HepG2 (cell line): ENCODE measurements around the gene EPHA6. TPM values are rescaled to one million over a fixed set of nuclear protein-coding genes. Genes with fewer than 3 reads are reported as not detected.

ENCODE experiments used
- ATAC-seq: fragments of 200-7000 bp; cut with Tn5 transposase; 3 replicates; pipeline ENCODE4 v1.9.1; 2020; ENCODE audit warnings: mild to moderate bottlenecking, moderate library complexity
- BruUV-seq: library from RNA; stranded (reverse); fragments of 400-500 nt; replicated peaks from 2 replicates; lab custom pipeline; 2021; lab: Mats Ljungman, UMichigan
- CTCF ChIA-PET: fragments of 300-600 bp; formaldehyde crosslinking; extraction: SDS; loops from one replicate; lab custom pipeline; 2021; ENCODE audit warnings: low total read pairs, inconsistent platforms, low intra/inter-chr PET ratio; lab: Yijun Ruan, JAX
- POLR2A ChIA-PET: fragments of 350-600 bp; sonication (Branson Sonifier 250); formaldehyde crosslinking; loops from one replicate; lab custom pipeline; 2020; ENCODE audit warnings: antibody characterized with exemption, inconsistent platforms; lab: Yijun Ruan, JAX
- DNase-seq: peaks from one replicate; pipeline ENCODE4 v3.0.0-alpha.2; 2015; ENCODE audit warnings: low spot score
- FAIRE-seq: peaks from 3 replicates; lab custom pipeline; 2011; peaks lifted over from hg19 to GRCh38; lab: Jason Lieb, UNC
- H2AFZ ChIP-seq: one replicate; pipeline ENCODE4 v1.6.1; 2011; ENCODE audit warnings: low read length, inconsistent platforms
- H3K27ac ChIP-seq: fragments of 300-600 bp; 3 replicates; pipeline ENCODE4 v1.8.0; 2011; ENCODE audit warnings: mixed run types, mild to moderate bottlenecking, mixed read lengths, low read length, inconsistent platforms; ENCODE audit not compliant: insufficient read depth; ENCODE audit errors: extremely low read length
- H3K27me3 ChIP-seq, 2 experiments: fragments of 200-600 bp in 1 of 2; 2 replicates in 1 of 2; 3 replicates in 1 of 2; pipeline versions ENCODE4 v1.6.0 to v1.8.0; 2011; ENCODE audit warnings: low read length in 2 of 2, mild to moderate bottlenecking in 2 of 2, moderate library complexity in 2 of 2, inconsistent platforms in 1 of 2; ENCODE audit not compliant: insufficient read depth in 2 of 2, control insufficient read depth in 1 of 2
- H3K36me3 ChIP-seq, 2 experiments: fragments of 200-600 bp in 1 of 2; replicated peaks in 1 of 2; 2 replicates in 1 of 2; 3 replicates in 1 of 2; pipeline versions ENCODE4 v1.5.1 to v1.8.0; 2011; ENCODE audit warnings: low read length in 2 of 2, inconsistent platforms in 1 of 2; ENCODE audit not compliant: insufficient read depth in 2 of 2, control insufficient read depth in 1 of 2
- H3K4me1 ChIP-seq: 2 replicates; pipeline ENCODE4 v1.5.1; 2012; ENCODE audit warnings: low read length, inconsistent platforms; ENCODE audit not compliant: insufficient read depth
- H3K4me2 ChIP-seq: 2 replicates; pipeline ENCODE4 v1.6.0; 2011; ENCODE audit warnings: low read depth, low read length, inconsistent platforms
- H3K4me3 ChIP-seq, 3 experiments: fragments of 200-600 bp in 1 of 3; sonication (generic), shearing (Covaris generic) in 1 of 3; replicated peaks in 1 of 3; 2 replicates each; pipeline ENCODE4 v1.5.1; 2011 to 2016; ENCODE audit warnings: low read length in 3 of 3, inconsistent platforms in 2 of 3, low read depth in 2 of 3, mild to moderate bottlenecking in 2 of 3, control low read depth in 1 of 3, mixed read lengths in 1 of 3; ENCODE audit not compliant: insufficient read depth in 1 of 3
- H3K79me2 ChIP-seq: one replicate; pipeline ENCODE4 v1.6.1; 2011; ENCODE audit warnings: low read length, inconsistent platforms; ENCODE audit not compliant: insufficient read depth
- H3K9ac ChIP-seq: 2 replicates; pipeline ENCODE4 v1.6.0; 2011; ENCODE audit warnings: mild to moderate bottlenecking, low read depth, low read length, inconsistent platforms; ENCODE audit not compliant: insufficient read depth
- H3K9me3 ChIP-seq: 2 replicates; pipeline ENCODE4 v1.5.1; 2012; ENCODE audit warnings: mild to moderate bottlenecking, low read length
- H4K20me1 ChIP-seq: 2 replicates; pipeline ENCODE4 v1.6.0; 2011; ENCODE audit warnings: inconsistent platforms, mild to moderate bottlenecking, low read length, moderate library complexity; ENCODE audit not compliant: insufficient read depth
- ARID5B ChIP-seq: IDR thresholded peaks from 2 replicates; pipeline ENCODE4 v1.4.0; 2020; ENCODE audit warnings: mild to moderate bottlenecking, missing genetic modification reagents
- ATAD3A ChIP-seq: sonication (generic); formaldehyde crosslinking; IDR thresholded peaks from 2 replicates; pipeline ENCODE4 v1.4.0; 2020; ENCODE audit warnings: missing genetic modification reagents
- CTCF ChIP-seq: sonication (generic); formaldehyde crosslinking; IDR thresholded peaks from 2 replicates; pipeline ENCODE4 v1.5.0; 2020; ENCODE audit warnings: mild to moderate bottlenecking, missing genetic modification reagents, moderate library complexity
- DBP ChIP-seq: sonication (generic); formaldehyde crosslinking; IDR thresholded peaks from 2 replicates; pipeline ENCODE4 v1.4.0; 2020; ENCODE audit warnings: missing genetic modification reagents; ENCODE audit errors: not compliant biosample characterization
- MAFF ChIP-seq: IDR thresholded peaks from 2 replicates; pipeline ENCODE4 v1.6.1; 2011; ENCODE audit warnings: low read depth, low read length, improper control_type of control experiment
- MAFK ChIP-seq, 2 experiments: IDR thresholded peaks in 1 of 2; conservative IDR thresholded peaks in 1 of 2; 2 replicates each; pipeline ENCODE4 v1.6.1; 2011; ENCODE audit warnings: improper control_type of control experiment in 2 of 2, low read length in 2 of 2
- NFRKB ChIP-seq: fragments of 450-650 bp; IDR thresholded peaks from 2 replicates; pipeline ENCODE4 v1.6.1; 2017
- NPAS2 ChIP-seq: sonication (generic); formaldehyde crosslinking; IDR thresholded peaks from 2 replicates; pipeline ENCODE4 v1.8.0; 2022; ENCODE audit warnings: mild to moderate bottlenecking, missing genetic modification reagents, borderline replicate concordance
- RAD21 ChIP-seq: fragments of 450-650 bp; formaldehyde crosslinking; IDR thresholded peaks from 2 replicates; pipeline ENCODE4 v1.5.0; 2020; ENCODE audit warnings: mild to moderate bottlenecking
- SMC3 ChIP-seq: IDR thresholded peaks from 2 replicates; pipeline ENCODE4 v1.6.1; 2011; ENCODE audit warnings: low read length, improper control_type of control experiment
- STAG1 ChIP-seq: sonication (generic); formaldehyde crosslinking; IDR thresholded peaks from 2 replicates; pipeline ENCODE4 v1.4.0; 2020; ENCODE audit warnings: missing genetic modification reagents
- ZBTB21 ChIP-seq: sonication (generic); formaldehyde crosslinking; IDR thresholded peaks from 2 replicates; pipeline ENCODE4 v1.4.0; 2020; ENCODE audit warnings: missing genetic modification reagents
- ZNF329 ChIP-seq: sonication (generic); formaldehyde crosslinking; IDR thresholded peaks from 2 replicates; pipeline ENCODE4 v1.9.0; 2021; ENCODE audit warnings: low read depth, mild to moderate bottlenecking, missing genetic modification reagents
- ZNF704 ChIP-seq: sonication (generic); formaldehyde crosslinking; IDR thresholded peaks from 2 replicates; pipeline ENCODE4 v1.8.1; 2023; ENCODE audit warnings: mild to moderate bottlenecking, inconsistent platforms, moderate library complexity, missing genetic modification reagents, borderline replicate concordance
- ZNF792 ChIP-seq: IDR thresholded peaks from 2 replicates; pipeline ENCODE4 v1.6.1; 2016
- ZSCAN29 ChIP-seq: sonication (generic); formaldehyde crosslinking; conservative IDR thresholded peaks from 2 replicates; pipeline ENCODE4 v1.4.0; 2020; ENCODE audit warnings: mild to moderate bottlenecking, missing genetic modification reagents
- in situ Hi-C: cut with HindIII; loops from 2 replicates; pipeline ENCODE4 v1.10.0; 2017; ENCODE audit warnings: low pct_unique_long_range_greater_than_20kb; ENCODE audit not compliant: extremely low pct_ligation_motif_present
- intact Hi-C: fragments of 100-400 bp; cut with micrococcal nuclease; formaldehyde crosslinking; loops from one replicate; pipeline ENCODE4 v1.10.0; 2022; ENCODE audit not compliant: unreplicated experiment
- polyA plus RNA-seq, 8 experiments: library from polyadenylated mRNA; depleted of rRNA in 3 of 8; stranded (reverse) in 7 of 8; unstranded in 1 of 8; fragments of >200 nt; fragmentation: Illumina TruSeq in 4 of 8; extraction: Trizol in 4 of 8; gene quantifications; 2 replicates each; pipeline versions ENCODE4 v1.2.1 to v1.2.3, GENCODE V29; 2011 to 2016; ENCODE audit warnings: low read depth in 4 of 8, missing spikeins in 1 of 8, mixed read lengths in 1 of 8; ENCODE audit not compliant: insufficient read depth in 1 of 8
- total RNA-seq, 5 experiments: library from RNA; depleted of rRNA; stranded (reverse); fragments of >200 nt; fragmentation: Illumina TruSeq; extraction: Trizol; gene quantifications; 2 replicates each; pipeline ENCODE4 v1.2.3, GENCODE V29; 2016; ENCODE audit warnings: low read depth in 1 of 5

EPHA6 gene
- total and polyA plus RNA-seq, 2 of the 13 experiments (the other 11 are each of a cell fraction or from before 2014, with no cell fraction given) = not detected

GRCh38 chr3:97793420-97794019 lies 979.1 kb downstream of the EPHA6 start:
- peak; percentile 93 for TF ChIP-seq STAG1 (CRISPR knock-in tag)
- no peak for TF ChIP-seq ATAD3A (CRISPR knock-in tag)
- no peak for TF ChIP-seq ZNF329 (CRISPR knock-in tag)
- TF ChIP-seq CTCF (CRISPR knock-in tag) = peak; percentile 81
- no peak for TF ChIP-seq DBP
- peak; percentile 73; the same call in 1 of the 2 replicates for TF ChIP-seq RAD21 (CRISPR knock-in tag)
- no peak for TF ChIP-seq NPAS2
- TF ChIP-seq ARID5B (CRISPR knock-in tag) = peak; percentile 22; the same call in 1 of the 2 replicates
- TF ChIP-seq ZNF704 (CRISPR knock-in tag) = no peak
- no peak for TF ChIP-seq ZNF792 (CRISPR knock-in tag)
- no peak for TF ChIP-seq NFRKB
- peak; percentile 69 to 74 for TF ChIP-seq MAFK (conservative IDR thresholded peaks at IDR 0.05 in 1 of 2, IDR thresholded peaks at IDR 0.05 in 1 of 2; ENCODE audit: low read length in 2 of 2)
- no peak for TF ChIP-seq ZSCAN29
- peak; percentile 84 for TF ChIP-seq SMC3
- TF ChIP-seq MAFF = peak; percentile 51
- TF ChIP-seq ZBTB21 (CRISPR knock-in tag) = no peak
- no peak overlapping the region for H3K4me2 ChIP-seq
- H3K4me3 ChIP-seq = no peak overlapping the region
- ChIA-PET CTCF (interaction anchor here (1.3 to 4.5 kb wide), 2 partner anchors 216 to 230 kb away, joined by 5 to 64 read pairs; no protein-coding TSS in a partner anchor), POLR2A (no interaction called here)
- H3K79me2 ChIP-seq = no peaks in the 10 kb centered on the region
- H4K20me1 ChIP-seq = no peaks in the 10 kb centered on the region
- no peaks in the 10 kb centered on the region for H3K36me3 ChIP-seq
- H3K4me1 ChIP-seq = no peaks in the 10 kb centered on the region
- FAIRE-seq (peak; percentile 73), DNase-seq (peak; percentile 60), ATAC-seq (peak; percentile 48; the same call in 2 of the 3 replicates)
- no peak overlapping the region for H3K27ac ChIP-seq
- BruUV-seq = no TSS peak
- intact Hi-C loops = loop anchor here (1.0 to 10.0 kb wide), 2 partner anchors 230 to 531 kb away; no protein-coding TSS in a partner anchor
- in situ Hi-C loops = loop anchor here (5.0 to 25.0 kb wide), 2 partner anchors 229 to 544 kb away; no protein-coding TSS in a partner anchor
- no peak overlapping the region for H2AFZ ChIP-seq
- H3K9me3 ChIP-seq = no peaks in the 10 kb centered on the region
- H3K27me3 ChIP-seq = no peaks in the 10 kb centered on the region
- no peak overlapping the region for H3K9ac ChIP-seq
